Measurements from ENCODE around the gene PBX4.

- TF ChIP-seq CTCF (IDR thresholded peaks at IDR 0.05; ENCODE audit: poor library complexity) (no peak), EZH2 (IDR thresholded peaks at IDR 0.05; ENCODE audit: borderline replicate concordance) (no peak), EZH2phosphoT487 (IDR thresholded peaks at IDR 0.05; ENCODE audit: low read depth, severe bottlenecking, unreplicated experiment) (no peak)
Measured at GRCh38 chr19:19568802-19569756, 49.4 kb downstream of the PBX4 start.

All from hepatocyte (in vitro differentiated cells).